Measurements from ENCODE around the gene AGTPBP1.

DNA sequence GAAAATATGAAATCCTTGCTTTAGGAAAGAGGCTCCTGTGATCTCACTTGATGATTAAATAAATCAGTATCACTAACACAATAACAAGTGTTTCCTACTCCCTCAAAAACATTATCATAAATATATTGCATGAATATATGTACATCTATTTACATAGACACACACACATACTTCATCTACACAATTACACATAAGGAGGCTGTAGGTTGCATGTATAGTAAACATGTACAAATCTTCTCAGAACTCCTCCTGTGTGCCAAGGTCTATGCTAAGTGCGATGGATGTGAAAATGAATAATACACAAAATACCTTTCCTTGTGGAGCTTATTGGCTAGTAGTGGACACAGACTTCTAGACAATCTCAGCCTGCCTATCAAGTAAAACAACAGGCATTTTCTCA, 239.9 kb downstream of the AGTPBP1 start:
- no peak for TF ChIP-seq POLR2A (IDR thresholded peaks at IDR 0.05; ENCODE audit: control extremely low read depth in 1 of 2, low read depth in 2 of 2, low read length in 2 of 2)
- TF ChIP-seq, protein P1, sequence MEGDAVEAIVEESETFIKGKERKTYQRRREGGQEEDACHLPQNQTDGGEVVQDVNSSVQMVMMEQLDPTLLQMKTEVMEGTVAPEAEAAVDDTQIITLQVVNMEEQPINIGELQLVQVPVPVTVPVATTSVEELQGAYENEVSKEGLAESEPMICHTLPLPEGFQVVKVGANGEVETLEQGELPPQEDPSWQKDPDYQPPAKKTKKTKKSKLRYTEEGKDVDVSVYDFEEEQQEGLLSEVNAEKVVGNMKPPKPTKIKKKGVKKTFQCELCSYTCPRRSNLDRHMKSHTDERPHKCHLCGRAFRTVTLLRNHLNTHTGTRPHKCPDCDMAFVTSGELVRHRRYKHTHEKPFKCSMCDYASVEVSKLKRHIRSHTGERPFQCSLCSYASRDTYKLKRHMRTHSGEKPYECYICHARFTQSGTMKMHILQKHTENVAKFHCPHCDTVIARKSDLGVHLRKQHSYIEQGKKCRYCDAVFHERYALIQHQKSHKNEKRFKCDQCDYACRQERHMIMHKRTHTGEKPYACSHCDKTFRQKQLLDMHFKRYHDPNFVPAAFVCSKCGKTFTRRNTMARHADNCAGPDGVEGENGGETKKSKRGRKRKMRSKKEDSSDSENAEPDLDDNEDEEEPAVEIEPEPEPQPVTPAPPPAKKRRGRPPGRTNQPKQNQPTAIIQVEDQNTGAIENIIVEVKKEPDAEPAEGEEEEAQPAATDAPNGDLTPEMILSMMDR (IDR thresholded peaks at IDR 0.05; ENCODE audit: control extremely low read depth in 1 of 3, insufficient read depth in 1 of 3, low read depth in 1 of 3, low read length in 3 of 3) = no peak
- no peak for TF ChIP-seq POLR2AphosphoS5 (IDR thresholded peaks at IDR 0.05; ENCODE audit: low read depth, low read length)
- TF ChIP-seq RFX5 (IDR thresholded peaks at IDR 0.05; ENCODE audit: borderline replicate concordance, low read depth, low read length) = no peak
- TF ChIP-seq, protein P2, sequence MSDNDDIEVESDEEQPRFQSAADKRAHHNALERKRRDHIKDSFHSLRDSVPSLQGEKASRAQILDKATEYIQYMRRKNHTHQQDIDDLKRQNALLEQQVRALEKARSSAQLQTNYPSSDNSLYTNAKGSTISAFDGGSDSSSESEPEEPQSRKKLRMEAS (IDR thresholded peaks at IDR 0.05) = no peak
- TF ChIP-seq CEBPB (IDR thresholded peaks at IDR 0.05; ENCODE audit: low read depth, low read length) = no peak
- TF ChIP-seq, protein P3, sequence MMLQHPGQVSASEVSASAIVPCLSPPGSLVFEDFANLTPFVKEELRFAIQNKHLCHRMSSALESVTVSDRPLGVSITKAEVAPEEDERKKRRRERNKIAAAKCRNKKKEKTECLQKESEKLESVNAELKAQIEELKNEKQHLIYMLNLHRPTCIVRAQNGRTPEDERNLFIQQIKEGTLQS (IDR thresholded peaks at IDR 0.05; ENCODE audit: insufficient read depth, low read depth, low read length) = no peak

Measured in H1 (cell line).